ENCODE data around the gene SURF1. TPM values are rescaled to one million over a fixed set of nuclear protein-coding genes. Genes with fewer than 3 reads are reported as not detected.

SURF1 gene
- total and polyA plus RNA-seq, 9 of the 15 experiments (the other 6 are each of a cell fraction or from before 2014, with no cell fraction given): 16.1 to 31.3 (median 20.9) TPM

- H3K36me3 ChIP-seq (ENCODE audit: control insufficient read depth, insufficient read depth, low read length): peaks cover 83% of the 10 kb centered on the region
- H3K9me3 ChIP-seq (replicated peaks; ENCODE audit: control insufficient read depth, insufficient read depth, low read depth, low read length): no peaks in the 10 kb centered on the region
- CTCF ChIA-PET (ENCODE audit: low intra/inter-chr PET ratio): no interaction called here
- intact Hi-C loops (cut with micrococcal nuclease) (no loop called here), in situ Hi-C loops (cut with MboI) (no loop called here)
- no peaks in the 10 kb centered on the region for H3K27me3 ChIP-seq (ENCODE audit: control insufficient read depth in 2 of 2, insufficient read depth in 2 of 2, low read length in 2 of 2)
- H3K9me1 ChIP-seq (ENCODE audit: control insufficient read depth, insufficient read depth, low read length): no peaks in the 10 kb centered on the region
- peak overlapping the region in 1 of 2 experiments; percentile 80; a peak in 1 of 4 replicates for H3K9ac ChIP-seq (ENCODE audit: insufficient read depth in 1 of 2, low read depth in 2 of 2, low read length in 2 of 2)
- no peak overlapping the region for H2AFZ ChIP-seq (ENCODE audit: low read depth, low read length)
- BruUV-seq (replicated peaks): no TSS peak
- FAIRE-seq (no peak), ATAC-seq (peak; percentile 48), DNase-seq (ENCODE audit: extremely low read depth in 1 of 4, low spot score in 3 of 4) (no peak)
- peaks cover 10 to 31% of the 10 kb centered on the region in 2 experiments; a peak in 4 of 5 replicates for H3K4me1 ChIP-seq (replicated peaks in 1 of 2; ENCODE audit: control insufficient read depth in 2 of 2, insufficient read depth in 2 of 2, low read length in 2 of 2)
- H3K4me3 ChIP-seq: no peak overlapping the region
- WGBS (ENCODE audit: insufficient coverage, low coverage, missing lambda C conversion rate): 78% methylated on average over 6 of the region's 12 CpGs
- H4K20me1 ChIP-seq (replicated peaks; ENCODE audit: control insufficient read depth, insufficient read depth, low read length): peaks cover 2% of the 10 kb centered on the region; the same call in 1 of the 2 replicates
- TF ChIP-seq CTCFL (IDR thresholded peaks at IDR 0.05; ENCODE audit: borderline replicate concordance, insufficient read depth, low read depth, low read length, poor library complexity, severe bottlenecking) (peak; percentile 5), XRCC4 (IDR thresholded peaks at IDR 0.05; ENCODE audit: extremely low read depth, insufficient read depth, insufficient read length) (no peak), POLR2A (conservative IDR thresholded peaks at IDR 0.05) (no peak), ZNF134 (CRISPR knock-in tag; conservative IDR thresholded peaks at IDR 0.05) (no peak), POLR2G (IDR thresholded peaks at IDR 0.05; ENCODE audit: low read depth, low read length) (peak; percentile 39; the same call in 1 of the 2 replicates), CTCF (IDR thresholded peaks at IDR 0.05 in 2 of 3, conservative IDR thresholded peaks at IDR 0.05 in 1 of 3; ENCODE audit: insufficient read depth in 2 of 3, low read depth in 1 of 3, low read length in 3 of 3) (peak; percentile 24 to 43 (median 30); a peak in 3 of 6 replicates), BCOR (IDR thresholded peaks at IDR 0.05) (no peak)
- no peak overlapping the region for H3K27ac ChIP-seq (ENCODE audit: extremely low read depth, low read depth, low read length)
- POLR2A ChIA-PET: interaction anchor here (0.5 to 1.8 kb wide), 5 partner anchors 12 to 108 kb away, joined by 3 to 5 read pairs (median 3); no protein-coding TSS in a partner anchor
- H3K79me2 ChIP-seq (ENCODE audit: control insufficient read depth, insufficient read depth, low read length): peaks cover 18% of the 10 kb centered on the region
- no peak overlapping the region for H3K4me2 ChIP-seq (ENCODE audit: insufficient read depth, low read length)
These were observed 14.2 kb downstream of the SURF1 start for GRCh38 chr9:133342069-133342406.
